TTC549 (cell line): ENCODE measurements around the gene MPDZ.
A peak's percentile ranks its signal among the peaks of the same experiment; 100 is the strongest.
"Not testable (repeated sequence)": the region's sequence is repeated elsewhere in the genome, so short reads cannot be mapped to it uniquely, and the experiment has no call there.

Experiments used
- FAIRE-seq: peaks from 2 replicates; lab custom pipeline; 2012; peaks lifted over from hg19 to GRCh38; lab: Jason Lieb, UNC

Gene MPDZ

GRCh38 chr9:13264788-13265187 lies 14.7 kb downstream of the MPDZ start:
- no peak for FAIRE-seq

- FAIRE-seq: no peak
Measured at GRCh38 chr9:13263511-13263910, 16.0 kb downstream of the MPDZ start.

- no peak for FAIRE-seq
Measured at GRCh38 chr9:13252852-13253251, 26.6 kb downstream of the MPDZ start.

GRCh38 chr9:13244181-13244580 lies 35.3 kb downstream of the MPDZ start:
- FAIRE-seq: no peak

- FAIRE-seq: no peak
Measured at GRCh38 chr9:13241283-13241682, 38.2 kb downstream of the MPDZ start.

- FAIRE-seq: no peak
Measured at GRCh38 chr9:13239660-13240059, 39.8 kb downstream of the MPDZ start.

- no peak for FAIRE-seq
Measured at GRCh38 chr9:13239208-13239607, 40.3 kb downstream of the MPDZ start.

GRCh38 chr9:13234932-13235331 lies 44.6 kb downstream of the MPDZ start:
- FAIRE-seq: no peak

GRCh38 chr9:13228431-13228830 lies 51.1 kb downstream of the MPDZ start:
- no peak for FAIRE-seq

- FAIRE-seq: no peak
Measured at GRCh38 chr9:13224366-13224765, 55.1 kb downstream of the MPDZ start.

- FAIRE-seq: not testable (repeated sequence)
Measured at GRCh38 chr9:13222733-13223132, 56.8 kb downstream of the MPDZ start.

- no peak for FAIRE-seq
Measured at GRCh38 chr9:13221741-13222140, 57.8 kb downstream of the MPDZ start.

- no peak for FAIRE-seq
Measured at GRCh38 chr9:13220837-13221236, 58.7 kb downstream of the MPDZ start.

- no peak for FAIRE-seq
Measured at GRCh38 chr9:13215791-13216554, 63.5 kb downstream of the MPDZ start.

GRCh38 chr9:13213998-13214397 lies 65.5 kb downstream of the MPDZ start:
- no peak for FAIRE-seq

GRCh38 chr9:13213337-13213736 lies 66.2 kb downstream of the MPDZ start:
- peak; percentile 94 for FAIRE-seq

- no peak for FAIRE-seq
Measured at GRCh38 chr9:13210306-13210705, 69.2 kb downstream of the MPDZ start.

GRCh38 chr9:13209498-13209897 lies 70.0 kb downstream of the MPDZ start:
- FAIRE-seq: no peak

GRCh38 chr9:13205824-13206223 lies 73.7 kb downstream of the MPDZ start:
- no peak for FAIRE-seq

- FAIRE-seq: no peak
Measured at GRCh38 chr9:13190040-13190439, 89.5 kb downstream of the MPDZ start.

- no peak for FAIRE-seq
Measured at GRCh38 chr9:13189362-13189761, 90.1 kb downstream of the MPDZ start.

- FAIRE-seq: no peak
Measured at GRCh38 chr9:13186774-13187173, 92.7 kb downstream of the MPDZ start.

- no peak for FAIRE-seq
Measured at GRCh38 chr9:13186091-13186490, 93.4 kb downstream of the MPDZ start.

- no peak for FAIRE-seq
Measured at GRCh38 chr9:13181652-13182051, 97.8 kb downstream of the MPDZ start.

- no peak for FAIRE-seq
Measured at GRCh38 chr9:13179257-13179656, 100.2 kb downstream of the MPDZ start.
